GM18858 (cell line): ENCODE results near the gene FUT6.
"Not testable (repeated sequence)": the region's sequence is repeated elsewhere in the genome, so short reads cannot be mapped to it uniquely, and the experiment has no call there.

Experiments
- ATAC-seq: cut with Tn5 transposase; IDR thresholded peaks from one replicate; pipeline ENCODE4 v1.9.1; 2021; ENCODE audit not compliant: unreplicated experiment

Gene FUT6, protein sequence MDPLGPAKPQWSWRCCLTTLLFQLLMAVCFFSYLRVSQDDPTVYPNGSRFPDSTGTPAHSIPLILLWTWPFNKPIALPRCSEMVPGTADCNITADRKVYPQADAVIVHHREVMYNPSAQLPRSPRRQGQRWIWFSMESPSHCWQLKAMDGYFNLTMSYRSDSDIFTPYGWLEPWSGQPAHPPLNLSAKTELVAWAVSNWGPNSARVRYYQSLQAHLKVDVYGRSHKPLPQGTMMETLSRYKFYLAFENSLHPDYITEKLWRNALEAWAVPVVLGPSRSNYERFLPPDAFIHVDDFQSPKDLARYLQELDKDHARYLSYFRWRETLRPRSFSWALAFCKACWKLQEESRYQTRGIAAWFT

GRCh38 chr19:5839065-5840017 lies at the start of gene FUT6:
Gene FUT6 (minus strand): TSS chr19:5839702. CDS start chr19:5832567, 7,135 bp downstream.
- ATAC-seq = no peak

DNA sequence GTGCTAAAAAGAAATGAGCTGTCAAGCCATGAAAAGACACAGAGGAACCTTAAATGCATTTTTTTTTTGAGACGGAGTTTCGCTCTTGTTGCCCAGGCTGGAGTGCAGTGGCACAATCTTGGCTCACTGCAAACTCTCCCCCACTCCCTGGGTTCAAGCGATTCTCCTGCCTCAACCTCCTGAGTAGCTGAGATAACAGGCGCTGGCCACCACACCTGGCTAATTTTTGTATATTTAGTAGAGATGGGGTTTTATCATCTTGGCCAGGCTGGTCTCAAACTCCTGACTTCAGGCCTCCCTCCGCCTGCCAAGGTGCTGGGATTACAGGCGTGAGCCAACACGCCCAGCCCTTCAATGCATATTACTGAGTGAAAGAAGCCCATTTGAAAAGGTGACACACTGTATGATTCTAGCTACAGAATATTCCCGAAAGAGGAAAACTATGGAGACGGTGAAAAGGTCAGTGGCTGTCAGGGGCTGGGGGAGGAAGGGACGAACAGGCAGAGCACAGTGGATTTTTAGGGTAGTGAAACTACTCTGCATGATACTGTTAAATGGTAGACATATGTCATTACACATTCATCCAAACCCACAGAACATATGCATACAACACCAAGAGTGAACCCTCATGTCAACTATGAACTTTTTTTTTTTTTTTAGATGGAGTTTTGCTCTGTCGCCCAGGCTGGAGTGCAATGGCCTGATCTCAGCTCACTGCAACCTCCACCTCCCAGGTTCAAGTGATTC lies 44.7 kb upstream of the FUT6 start:
- ATAC-seq = not testable (repeated sequence)

DNA sequence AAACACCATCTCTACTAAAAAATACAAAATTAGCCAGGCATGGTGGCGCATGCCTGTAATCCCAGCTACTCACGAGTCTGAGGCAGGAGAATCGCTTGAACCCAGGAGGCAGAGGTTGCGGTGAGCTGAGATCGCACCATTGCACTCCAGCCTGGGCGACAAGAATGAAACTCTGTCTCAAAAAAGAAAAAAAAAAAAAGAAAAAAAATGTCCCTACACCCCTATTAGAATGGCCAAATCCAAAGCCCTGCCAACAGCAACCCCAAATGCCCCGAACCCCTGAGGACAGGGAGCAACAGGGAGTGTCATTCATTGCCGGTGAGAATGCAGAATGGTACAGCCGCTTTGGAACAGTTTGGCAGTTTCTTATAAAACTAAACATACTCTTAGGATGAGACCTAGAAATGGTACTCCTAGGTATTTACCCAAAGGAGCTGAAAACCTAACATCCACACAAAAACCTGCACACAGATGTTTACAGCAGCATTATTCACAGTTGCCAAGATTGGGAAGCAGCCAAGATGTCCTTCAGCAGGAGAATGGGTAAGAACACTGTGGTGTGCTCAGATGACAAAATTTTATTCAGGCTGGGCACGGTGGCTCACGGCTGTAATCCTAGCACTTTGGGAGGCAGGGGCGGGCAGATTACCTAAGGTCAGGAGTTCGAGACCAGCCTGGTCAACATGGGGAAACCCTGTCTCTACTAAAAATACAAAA lies 43.8 kb upstream of the FUT6 start:
- not testable (repeated sequence) for ATAC-seq

GRCh38 chr19:5882421-5882968 lies 43.0 kb upstream of the FUT6 start:
- no peak for ATAC-seq

DNA sequence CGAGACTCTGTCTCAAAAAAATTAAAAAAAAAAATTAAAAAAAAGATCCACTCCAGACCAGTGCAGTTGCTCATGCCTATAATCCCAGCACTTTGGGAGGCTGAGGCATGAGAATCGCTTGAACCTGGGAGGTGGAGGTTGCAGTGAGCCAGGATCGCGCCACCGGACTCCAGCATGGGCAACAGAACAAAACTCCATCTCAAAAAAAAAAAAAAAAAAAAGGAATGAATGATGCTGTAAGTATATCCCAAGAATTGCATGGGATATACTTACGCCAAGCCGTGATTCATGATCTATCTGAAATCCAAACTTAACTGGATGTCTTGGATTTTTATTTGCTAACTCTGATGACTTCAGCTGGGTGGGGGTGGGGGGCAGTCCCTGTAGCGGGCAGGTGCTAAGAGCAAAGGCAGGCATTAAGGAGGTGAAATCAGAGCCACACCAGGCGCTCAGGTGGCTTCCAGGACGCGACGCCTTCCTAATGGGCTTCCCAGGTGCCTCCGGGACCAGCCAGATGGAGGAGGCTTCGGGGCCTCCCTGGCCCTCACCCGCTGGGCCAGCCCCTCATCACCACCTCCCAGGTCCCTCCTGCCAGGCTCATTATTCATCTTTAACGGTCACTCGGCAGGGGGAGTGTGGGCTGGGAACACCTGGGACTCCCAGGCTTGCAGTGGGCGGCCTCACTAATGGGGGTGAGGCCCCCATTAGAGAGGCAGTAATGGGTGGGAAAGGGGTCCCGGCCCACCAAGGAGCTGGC lies 42.2 kb upstream of the FUT6 start:
- no peak for ATAC-seq

DNA sequence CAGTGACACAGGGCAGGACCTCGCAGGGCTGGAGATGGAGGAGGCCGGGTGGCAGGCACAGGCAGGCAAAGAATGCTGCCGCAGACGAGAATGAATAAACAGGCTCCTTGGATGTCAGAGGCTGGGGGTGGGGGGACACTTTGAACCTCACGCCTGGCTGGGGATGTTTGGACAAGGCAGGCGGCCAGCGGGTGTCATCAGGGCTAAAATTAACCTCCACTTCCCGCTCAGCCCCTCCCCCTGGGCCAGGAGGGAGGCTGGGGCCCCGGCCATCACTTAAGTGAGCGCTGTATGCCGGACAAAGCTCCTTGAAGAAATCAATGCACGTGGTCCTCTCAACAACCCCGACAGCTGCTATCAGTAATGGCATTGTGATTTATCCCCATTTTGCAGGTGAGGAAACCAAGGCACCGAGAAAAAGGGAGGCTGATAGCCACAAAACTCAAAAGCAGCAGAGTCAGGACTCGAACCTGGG lies 41.1 kb upstream of the FUT6 start:
- no peak for ATAC-seq

DNA sequence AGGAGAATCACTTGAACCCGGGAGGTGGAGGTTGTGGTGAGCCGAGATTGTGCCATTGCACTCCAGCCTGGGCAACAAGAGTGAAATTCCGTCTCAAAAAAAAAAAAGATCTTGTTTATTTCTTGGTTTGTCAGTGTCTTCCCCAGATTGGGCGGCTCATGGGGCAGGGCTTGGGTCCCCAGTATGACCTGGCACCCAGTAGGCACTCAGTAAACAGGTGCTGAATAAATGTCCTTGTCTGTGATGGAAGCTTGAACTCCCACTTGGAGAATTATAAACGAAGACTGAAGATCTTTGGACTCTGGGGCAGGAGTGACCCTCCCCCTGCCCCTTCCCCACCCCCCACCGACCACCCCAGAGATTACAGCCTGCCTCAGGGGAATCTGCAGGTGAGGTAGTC lies 40.7 kb upstream of the FUT6 start:
- ATAC-seq = no peak

- ATAC-seq = no peak
These were observed 38.4 kb upstream of the FUT6 start for GRCh38 chr19:5877882-5878281.

- ATAC-seq = no peak
These were observed 37.9 kb upstream of the FUT6 start for GRCh38 chr19:5877427-5877826.

DNA sequence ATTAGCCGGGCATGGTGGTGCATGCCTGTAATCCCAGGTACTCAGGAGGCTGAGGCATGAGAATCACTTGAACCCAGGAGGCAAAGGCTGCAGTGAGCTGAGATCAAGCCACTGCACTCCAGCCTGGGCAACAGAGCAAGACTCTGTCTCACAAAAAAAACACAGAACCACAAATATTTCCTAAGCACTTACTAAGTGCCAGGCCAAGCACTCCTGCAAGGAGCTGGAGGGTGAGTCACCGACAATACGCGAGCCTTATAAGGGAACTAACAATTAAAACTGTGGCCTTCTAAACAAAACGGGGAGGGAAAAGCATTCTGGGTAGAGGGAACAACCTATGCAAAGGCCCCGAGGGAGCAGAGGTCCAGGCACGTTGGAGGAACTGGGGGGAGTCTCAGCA lies 35.0 kb upstream of the FUT6 start:
- not testable (repeated sequence) for ATAC-seq

DNA sequence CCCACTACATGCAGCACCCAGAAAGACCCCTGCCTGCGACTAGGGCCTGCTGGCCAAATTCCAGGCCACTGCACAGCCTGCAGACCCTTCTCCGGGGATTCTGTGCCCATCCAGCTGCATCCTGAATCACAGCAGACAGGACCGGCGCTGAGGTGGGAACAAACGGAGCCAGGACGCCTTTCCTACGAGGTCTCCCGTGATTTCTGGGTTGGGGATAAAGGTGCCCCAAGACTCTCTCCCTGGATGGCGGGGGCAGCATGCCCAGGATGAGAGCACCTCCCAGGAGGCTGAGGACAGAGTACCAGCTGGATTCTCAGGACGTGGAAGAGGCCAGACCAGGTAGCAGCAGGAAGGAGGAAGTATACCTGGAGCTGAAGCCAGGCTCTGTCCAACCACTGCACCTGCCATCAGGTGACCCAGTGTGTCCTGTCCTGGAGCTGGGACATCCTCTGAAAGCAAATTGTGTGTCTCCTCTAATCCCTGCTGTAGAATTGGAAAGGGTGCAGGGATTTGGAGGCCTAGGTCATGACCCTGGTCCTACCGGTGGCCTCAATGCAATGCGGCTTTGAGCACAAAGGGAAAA lies 34.2 kb upstream of the FUT6 start:
- ATAC-seq = no peak

GRCh38 chr19:5870986-5871394 lies 31.5 kb upstream of the FUT6 start:
- ATAC-seq = no peak

- no peak for ATAC-seq
These were observed 28.0 kb upstream of the FUT6 start for GRCh38 chr19:5867201-5868136.

- no peak for ATAC-seq
These were observed 26.3 kb upstream of the FUT6 start for GRCh38 chr19:5865772-5866171.

GRCh38 chr19:5864725-5865486 lies 25.4 kb upstream of the FUT6 start:
- no peak for ATAC-seq

DNA sequence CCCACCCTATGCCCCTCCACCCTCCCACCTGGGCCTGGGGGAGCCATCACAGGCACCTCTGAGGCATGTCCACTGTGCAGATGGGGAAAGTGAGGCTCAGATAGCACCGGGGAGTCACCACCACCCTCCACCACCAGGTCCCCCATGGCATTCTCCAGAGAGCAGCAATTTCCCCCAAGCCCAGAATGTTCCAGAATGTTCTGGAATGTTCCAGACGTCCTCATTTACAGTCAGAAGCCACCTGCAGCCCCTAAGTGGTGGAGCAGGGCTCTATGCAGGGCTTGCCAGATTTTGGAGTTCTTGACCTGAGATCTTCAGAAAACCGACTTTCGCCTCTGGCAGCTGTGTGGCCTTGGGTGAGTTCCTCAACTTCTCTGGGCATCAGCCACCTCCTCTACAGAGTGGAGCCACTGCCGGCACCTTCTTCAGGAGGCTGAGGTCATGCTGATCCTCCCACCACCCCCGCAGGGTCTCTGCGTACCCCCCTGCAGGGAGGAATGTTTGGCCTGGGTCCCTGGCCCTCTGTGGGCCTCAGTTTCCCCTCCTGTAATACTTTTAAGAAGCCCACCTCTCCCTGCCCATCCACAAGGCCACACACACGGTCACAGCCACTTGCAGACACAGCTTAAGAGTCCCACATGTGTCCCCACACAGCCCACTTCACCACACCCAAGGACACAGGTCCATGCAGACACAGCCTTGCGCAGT lies 24.7 kb upstream of the FUT6 start:
- no peak for ATAC-seq
